Testis (tissue), 2 donors: Measurements from ENCODE around the gene SMARCA1.

Experiments
- CTCF ChIP-seq, 3 experiments: fragments of 450-650 bp in 2 of 3; fragments of 200-600 bp in 1 of 3; sonication (generic) in 1 of 3; IDR thresholded peaks; one replicate each; pipeline ENCODE4 v1.5.1; 2016 to 2019; ENCODE audit warnings: antibody characterized with exemption in 3 of 3, mild to moderate bottlenecking in 2 of 3, moderate library complexity in 1 of 3
- POLR2A ChIP-seq: fragments of 450-650 bp; IDR thresholded peaks from one replicate; pipeline ENCODE4 v1.6.1; 2017; ENCODE audit warnings: antibody characterized with exemption, mild to moderate bottlenecking, moderate library complexity

- TF ChIP-seq CTCF (IDR thresholded peaks at IDR 0.05) (no peak), POLR2A (no peak)
Measured at GRCh38 chrX:129480889-129481288, 42.4 kb downstream of the SMARCA1 start.
